Mesenchymal stem cell (in vitro differentiated cells and primary cell): ENCODE data around the gene NEURL3.

Source experiments
- DNase-seq: peaks from one replicate; pipeline ENCODE4 v3.0.0-alpha.2; 2013
- H2AFZ ChIP-seq: one replicate; pipeline ENCODE4 v1.6.1; 2013; ENCODE audit warnings: low read depth, mild to moderate bottlenecking, control low read depth, inconsistent platforms, low read length, moderate library complexity
- H2AK5ac ChIP-seq: 2 replicates; pipeline ENCODE4 v1.6.1; 2013; ENCODE audit warnings: low read length, moderate library complexity, mild to moderate bottlenecking, inconsistent platforms; ENCODE audit not compliant: severe bottlenecking
- H2BK120ac ChIP-seq: one replicate; pipeline ENCODE4 v1.6.1; 2013; ENCODE audit warnings: low read depth, mild to moderate bottlenecking, inconsistent platforms, low read length, moderate library complexity
- H2BK12ac ChIP-seq, 2 experiments: one replicate each; pipeline ENCODE4 v1.6.1; 2013; ENCODE audit warnings: inconsistent platforms in 2 of 2, low read length in 2 of 2, mild to moderate bottlenecking in 2 of 2, moderate library complexity in 2 of 2, control low read depth in 1 of 2
- H2BK15ac ChIP-seq: one replicate; pipeline ENCODE4 v1.6.1; 2013; ENCODE audit warnings: mild to moderate bottlenecking, low read depth, inconsistent platforms; ENCODE audit not compliant: poor library complexity, severe bottlenecking
- H2BK5ac ChIP-seq: 2 replicates; pipeline ENCODE4 v1.6.1; 2013; ENCODE audit warnings: low read depth, mild to moderate bottlenecking, low read length, control low read depth, inconsistent platforms; ENCODE audit not compliant: poor library complexity, severe bottlenecking
- H3K14ac ChIP-seq, 2 experiments: one replicate each; pipeline ENCODE4 v1.6.1; 2013; ENCODE audit warnings: inconsistent platforms in 2 of 2, low read length in 2 of 2, control low read depth in 1 of 2, mild to moderate bottlenecking in 1 of 2, moderate library complexity in 1 of 2
- H3K18ac ChIP-seq, 2 experiments: one replicate each; pipeline ENCODE4 v1.6.1; 2013; ENCODE audit warnings: inconsistent platforms in 2 of 2, low read length in 2 of 2, control low read depth in 1 of 2, low read depth in 1 of 2, mild to moderate bottlenecking in 1 of 2
- H3K23ac ChIP-seq, 2 experiments: one replicate each; pipeline ENCODE4 v1.6.1; 2013; ENCODE audit warnings: inconsistent platforms in 2 of 2, low read length in 2 of 2, mild to moderate bottlenecking in 2 of 2, moderate library complexity in 2 of 2, control low read depth in 1 of 2
- H3K27ac ChIP-seq: 2 replicates; pipeline ENCODE4 v1.5.1; 2013; ENCODE audit warnings: mild to moderate bottlenecking, moderate library complexity, low read length, control low read depth, inconsistent platforms; ENCODE audit not compliant: poor library complexity, severe bottlenecking
- H3K27me3 ChIP-seq, 2 experiments: 2 replicates each; pipeline versions ENCODE4 v1.6.1 to v1.7.0; 2013; ENCODE audit warnings: low read length in 2 of 2, mild to moderate bottlenecking in 2 of 2, moderate library complexity in 2 of 2, control low read depth in 1 of 2, inconsistent platforms in 1 of 2; ENCODE audit not compliant: control insufficient read depth in 1 of 2, insufficient read depth in 1 of 2
- H3K36me3 ChIP-seq, 2 experiments: 2 replicates each; pipeline versions ENCODE4 v1.6.1 to v1.7.0; 2013; ENCODE audit warnings: low read length in 2 of 2, control low read depth in 1 of 2, inconsistent platforms in 1 of 2, low read depth in 1 of 2, mild to moderate bottlenecking in 1 of 2; ENCODE audit not compliant: insufficient read depth in 2 of 2, control insufficient read depth in 1 of 2
- H3K4ac ChIP-seq, 2 experiments: one replicate each; pipeline ENCODE4 v1.6.1; 2013; ENCODE audit warnings: inconsistent platforms in 2 of 2, low read length in 2 of 2, mild to moderate bottlenecking in 2 of 2, moderate library complexity in 2 of 2, control low read depth in 1 of 2, low read depth in 1 of 2
- H3K4me1 ChIP-seq: 2 replicates; pipeline ENCODE4 v1.6.1; 2013; ENCODE audit warnings: low read depth, low read length, control low read depth; ENCODE audit not compliant: control insufficient read depth, insufficient read depth
- H3K4me2 ChIP-seq: 2 replicates; pipeline ENCODE4 v1.6.1; 2013; ENCODE audit warnings: low read length, mild to moderate bottlenecking, inconsistent platforms; ENCODE audit not compliant: poor library complexity, severe bottlenecking
- H3K4me3 ChIP-seq, 2 experiments: 2 replicates each; pipeline versions ENCODE4 v1.5.1 to v1.7.0; 2013; ENCODE audit warnings: low read length in 2 of 2, mild to moderate bottlenecking in 2 of 2, control low read depth in 1 of 2, low read depth in 1 of 2; ENCODE audit not compliant: insufficient read depth in 1 of 2
- H3K79me1 ChIP-seq: replicated peaks from 2 replicates; pipeline ENCODE4 v1.6.1; 2013; ENCODE audit warnings: mild to moderate bottlenecking, control low read depth, low read length, inconsistent platforms; ENCODE audit not compliant: poor library complexity, severe bottlenecking
- H3K9ac ChIP-seq: 2 replicates; pipeline ENCODE4 v1.7.0; 2013; ENCODE audit warnings: mild to moderate bottlenecking, low read length, moderate library complexity
- H3K9me3 ChIP-seq: 2 replicates; pipeline ENCODE4 v1.7.0; 2013; ENCODE audit warnings: mild to moderate bottlenecking, low read length; ENCODE audit not compliant: control insufficient read depth
- H4K8ac ChIP-seq: one replicate; pipeline ENCODE4 v1.6.1; 2013; ENCODE audit warnings: inconsistent platforms, mild to moderate bottlenecking, low read length, moderate library complexity
- H4K91ac ChIP-seq: one replicate; pipeline ENCODE4 v1.6.1; 2013; ENCODE audit warnings: mild to moderate bottlenecking, low read length, inconsistent platforms
- WGBS: methylation state at CpG from one replicate; pipeline ENCODE4 v1.1.7; 2013; ENCODE audit warnings: mixed read lengths; 5-methylcytosine and 5-hydroxymethylcytosine counted together

The NEURL3 gene

DNA sequence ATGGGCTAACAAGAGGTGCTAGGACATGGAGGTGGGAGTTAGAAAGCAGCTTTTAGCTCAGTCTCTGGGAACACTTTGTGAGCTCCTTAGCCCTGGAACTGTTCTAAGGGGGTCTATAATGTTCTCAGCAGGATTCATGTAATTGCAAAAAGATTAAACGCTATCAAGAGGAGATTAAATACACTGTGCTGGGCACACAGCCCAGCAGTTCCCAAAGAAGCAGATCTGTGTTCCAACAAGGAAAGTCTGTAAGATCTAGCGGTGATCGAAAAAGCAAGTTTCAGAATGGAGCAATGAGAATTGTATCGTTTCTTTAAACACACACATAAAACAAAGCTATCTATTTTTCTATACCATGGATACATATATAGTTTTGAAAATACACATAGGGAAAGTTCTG lies 29.0 kb upstream of the NEURL3 start:
- Histone ChIP-seq H3K9me3 (no peaks in the 10 kb centered on the region), H4K8ac (no peak overlapping the region), H2BK15ac (no peak overlapping the region), H3K14ac (no peak overlapping the region), H2BK5ac (no peak overlapping the region), H3K4me2 (no peak overlapping the region), H3K23ac (no peak overlapping the region), H2AK5ac (no peak overlapping the region), H3K27ac (no peak overlapping the region), H3K4me1 (peaks cover 51% of the 10 kb centered on the region), H4K91ac (no peak overlapping the region), H2AFZ (no peak overlapping the region), H2BK12ac (no peak overlapping the region), H3K4me3 (peak overlapping the region in 1 of 2 experiments; percentile 45), H3K4ac (no peak overlapping the region), H3K18ac (no peak overlapping the region), H3K79me1 (peaks cover 16% of the 10 kb centered on the region), H3K9ac (peak overlapping the region; percentile 56), H3K27me3 (no peaks in the 10 kb centered on the region), H3K36me3 (no peaks in the 10 kb centered on the region), H2BK120ac (no peak overlapping the region)
- WGBS, result 97% methylated on average over 3 of the region's 4 CpGs
- DNase-seq, result no peak

DNA sequence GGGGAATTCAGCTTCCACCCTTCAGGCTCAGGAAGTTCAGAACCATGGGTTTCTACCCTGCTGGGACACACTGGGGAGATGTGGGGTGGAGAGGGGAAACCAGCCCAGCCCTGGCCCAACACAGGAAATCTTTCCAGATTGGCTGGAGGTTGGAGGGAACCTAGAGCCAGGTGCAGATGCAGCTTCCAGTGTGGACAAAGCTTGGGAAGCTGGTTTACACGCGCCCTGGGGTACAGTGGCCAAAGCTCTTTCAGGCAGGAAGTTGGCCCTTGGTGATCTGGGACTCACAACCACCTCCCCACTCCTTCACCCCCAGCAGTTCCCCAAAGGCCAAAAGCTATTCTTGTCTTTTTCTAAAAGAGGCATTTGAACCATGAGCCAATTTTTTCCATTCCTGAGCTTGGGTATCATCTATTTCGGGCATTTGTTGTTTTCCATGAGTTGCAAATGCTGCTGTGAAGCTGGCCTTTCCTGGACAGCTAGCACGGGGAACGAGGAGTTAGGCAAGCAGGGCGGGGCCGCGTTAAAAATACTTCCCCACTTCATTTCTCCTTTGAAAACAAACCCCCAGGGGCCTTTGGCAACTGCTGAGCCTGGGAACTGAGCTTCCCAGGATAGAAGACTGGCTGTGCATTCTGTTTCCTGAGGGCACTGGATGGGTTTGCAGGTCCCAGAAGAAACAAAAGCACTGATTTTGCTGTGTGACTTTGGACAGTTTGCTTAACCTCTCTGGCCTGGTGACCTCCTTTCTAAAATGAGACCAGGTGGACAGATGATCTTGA lies 28.3 kb upstream of the NEURL3 start:
- Histone ChIP-seq H2BK15ac (peak overlapping the region; percentile 50), H3K27ac (no peak overlapping the region), H4K91ac (no peak overlapping the region), H3K79me1 (peaks cover 11% of the 10 kb centered on the region), H2BK120ac (no peak overlapping the region), H3K23ac (no peak overlapping the region), H2AFZ (no peak overlapping the region), H3K4ac (peak overlapping the region in 1 of 2 experiments; percentile 49), H4K8ac (no peak overlapping the region), H3K4me1 (peaks cover 46% of the 10 kb centered on the region), H3K18ac (no peak overlapping the region), H3K36me3 (no peaks in the 10 kb centered on the region), H3K4me2 (no peak overlapping the region), H3K27me3 (no peaks in the 10 kb centered on the region), H2BK12ac (peak overlapping the region; percentile 7 to 70), H2BK5ac (no peak overlapping the region), H3K9ac (peak overlapping the region; percentile 64), H3K9me3 (no peaks in the 10 kb centered on the region), H2AK5ac (peak overlapping the region; percentile 40), H3K4me3 (peak overlapping the region in 1 of 2 experiments; percentile 45), H3K14ac (no peak overlapping the region)
- 64% methylated on average over 8 of the region's 8 CpGs for WGBS
- DNase-seq, result peak; percentile 83

DNA sequence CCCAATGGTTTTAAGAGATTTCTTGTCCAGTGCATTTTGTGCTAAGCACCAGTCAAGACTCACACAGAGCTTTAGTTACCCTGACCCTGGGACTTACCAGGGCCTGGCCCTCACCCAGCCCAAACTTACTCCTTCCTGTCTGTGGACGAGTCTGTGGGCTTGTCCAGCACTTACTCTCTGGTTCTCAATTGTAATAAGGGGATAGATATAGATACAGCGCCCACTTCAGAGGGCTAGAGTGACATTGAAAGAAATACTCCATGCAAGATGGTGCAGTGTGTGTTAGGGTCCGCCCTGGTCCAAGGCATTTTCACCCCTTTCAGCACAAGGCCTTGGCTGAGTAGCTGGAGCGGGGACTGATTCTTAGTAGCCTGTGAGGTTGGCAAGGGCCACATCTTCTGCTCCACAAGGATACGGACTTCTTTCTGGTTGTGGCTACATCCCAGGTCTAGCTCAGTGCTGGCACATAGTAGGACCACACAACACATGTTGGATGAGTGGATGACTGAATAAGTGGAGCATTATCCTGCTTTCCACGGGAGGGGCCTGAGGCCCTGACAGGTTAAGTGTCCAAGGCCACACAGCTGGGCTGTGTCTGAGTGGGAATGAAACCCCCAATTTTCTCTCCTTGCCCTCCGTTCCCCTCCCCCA lies 27.6 kb upstream of the NEURL3 start:
- Histone ChIP-seq H2BK15ac (peak overlapping the region; percentile 50), H3K4me1 (peaks cover 45% of the 10 kb centered on the region), H3K14ac (no peak overlapping the region), H3K9me3 (no peaks in the 10 kb centered on the region), H4K8ac (peak overlapping the region; percentile 35), H3K27me3 (no peaks in the 10 kb centered on the region), H3K4ac (peak overlapping the region; percentile 32 to 49), H3K9ac (peak overlapping the region; percentile 64), H2BK12ac (peak overlapping the region; percentile 43 to 70), H2AK5ac (peak overlapping the region; percentile 43), H3K18ac (no peak overlapping the region), H2AFZ (no peak overlapping the region), H4K91ac (peak overlapping the region; percentile 37), H2BK120ac (no peak overlapping the region), H3K23ac (no peak overlapping the region), H3K4me2 (no peak overlapping the region), H3K4me3 (no peak overlapping the region), H3K79me1 (peaks cover 5% of the 10 kb centered on the region), H2BK5ac (no peak overlapping the region), H3K36me3 (no peaks in the 10 kb centered on the region), H3K27ac (no peak overlapping the region)
- DNase-seq, result no peak
- WGBS, result 95% methylated on average over 6 of the region's 7 CpGs

DNA sequence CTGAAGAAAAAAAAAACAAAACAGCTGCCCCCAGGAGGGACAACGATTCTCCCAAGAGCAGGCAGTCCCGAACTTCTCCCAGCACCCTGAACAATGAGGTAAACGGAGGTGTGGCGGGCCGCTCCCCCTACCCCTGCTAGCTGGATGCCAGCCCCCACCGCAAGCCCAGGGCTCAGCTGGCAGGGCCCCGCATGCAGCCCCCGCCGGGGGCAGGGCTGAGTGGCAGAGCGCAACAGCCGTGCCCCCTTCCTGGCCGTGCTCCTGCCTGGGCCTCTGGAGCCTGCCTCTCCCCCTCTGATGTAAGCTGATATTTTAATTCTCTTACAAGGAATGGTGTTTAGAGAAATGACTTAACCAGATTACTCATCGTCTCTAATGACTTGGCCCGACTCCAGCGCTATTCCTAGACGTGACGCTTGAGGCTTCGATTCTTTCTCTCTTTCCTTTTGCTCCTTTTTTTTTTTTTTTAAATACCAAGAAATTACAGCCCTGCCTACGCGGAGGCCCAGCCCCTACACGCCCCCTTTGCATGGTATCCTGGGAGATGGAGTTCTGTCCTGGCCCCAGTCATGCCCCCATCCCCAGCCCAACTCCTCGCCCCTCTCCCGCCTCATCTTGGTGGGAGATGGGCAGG lies 26.8 kb upstream of the NEURL3 start:
- peak overlapping the region; percentile 62 for H2AFZ ChIP-seq
- H3K27ac ChIP-seq, result peak overlapping the region; percentile 35
- no peaks in the 10 kb centered on the region for H3K27me3 ChIP-seq
- peak overlapping the region; percentile 84 for H2AK5ac ChIP-seq
- H3K23ac ChIP-seq, result no peak overlapping the region
- peak overlapping the region; percentile 81 for H3K9ac ChIP-seq
- peak overlapping the region; percentile 90 for H4K8ac ChIP-seq
- no peaks in the 10 kb centered on the region for H3K36me3 ChIP-seq
- WGBS, result 5% methylated on average over 17 of the region's 23 CpGs
- peak overlapping the region in 1 of 2 experiments; percentile 40 for H3K4ac ChIP-seq
- peak overlapping the region; percentile 52 for H2BK15ac ChIP-seq
- DNase-seq, result peak; percentile 100
- peak overlapping the region; percentile 83 for H4K91ac ChIP-seq
- peak overlapping the region in 1 of 2 experiments; percentile 88 for H3K18ac ChIP-seq
- H3K9me3 ChIP-seq, result no peaks in the 10 kb centered on the region
- H2BK120ac ChIP-seq, result peak overlapping the region; percentile 21
- H2BK12ac ChIP-seq, result peak overlapping the region in 1 of 2 experiments; percentile 93
- H3K4me2 ChIP-seq, result peak overlapping the region; percentile 62
- H3K4me3 ChIP-seq, result peak overlapping the region in 1 of 2 experiments; percentile 49
- H3K4me1 ChIP-seq, result peaks cover 41% of the 10 kb centered on the region
- H3K14ac ChIP-seq, result peak overlapping the region in 1 of 2 experiments; percentile 49
- H2BK5ac ChIP-seq, result no peak overlapping the region
- no peaks in the 10 kb centered on the region for H3K79me1 ChIP-seq
